Psoas muscle (tissue), 8 donors: ENCODE measurements around the gene KIAA0319L. TPM values are rescaled to one million over a fixed set of nuclear protein-coding genes. Genes with fewer than 3 reads are reported as not detected.

Experiments
- ATAC-seq, 4 donors: fragments of 200-7000 bp; cut with Tn5 transposase; one replicate each; pipeline ENCODE4 v1.9.1; 2020; ENCODE audit warnings: moderate library complexity in 3 of 4, mild to moderate bottlenecking in 2 of 4
- DNase-seq, 2 donors: peaks; one replicate each; pipeline ENCODE4 v3.0.0-alpha.2; 2020
- H3K27ac ChIP-seq: fragments of 200-600 bp; one replicate; pipeline ENCODE4 v1.8.0; 2022
- H3K27me3 ChIP-seq, 3 donors: fragments of 200-600 bp in 1 of 3; one replicate each; pipeline versions ENCODE4 v1.6.1 to v1.8.0; 2013 to 2022; ENCODE audit warnings: low read length in 2 of 3, mild to moderate bottlenecking in 2 of 3, moderate library complexity in 1 of 3; ENCODE audit not compliant: insufficient read depth in 3 of 3
- H3K36me3 ChIP-seq, 2 donors: fragments of 200-600 bp in 1 of 2; one replicate each; pipeline versions ENCODE4 v1.6.1 to v1.8.0; 2013 to 2022; ENCODE audit warnings: low read depth in 1 of 2, mild to moderate bottlenecking in 1 of 2, moderate library complexity in 1 of 2; ENCODE audit not compliant: insufficient read depth in 1 of 2
- H3K4me1 ChIP-seq: fragments of 200-600 bp; one replicate; pipeline ENCODE4 v1.8.0; 2022
- H3K4me3 ChIP-seq: fragments of 200-600 bp; one replicate; pipeline ENCODE4 v1.8.0; 2022; ENCODE audit warnings: mild to moderate bottlenecking
- H3K9me3 ChIP-seq: fragments of 200-600 bp; one replicate; pipeline ENCODE4 v1.8.0; 2022
- WGBS, 3 donors: extraction: QIAGEN DNeasy Blood & Tissue Kit; methylation state at CpG; one replicate each; pipeline versions ENCODE4 v1.1.6 to v1.1.7; 2013; 5-methylcytosine and 5-hydroxymethylcytosine counted together
- intact Hi-C, 2 donors: fragments of 100-400 bp; cut with DNase I; formaldehyde crosslinking; loops; one replicate each; pipeline versions ENCODE4 v1.11.0 to v1.14.2; 2022
- polyA plus RNA-seq, 3 donors: library from polyadenylated mRNA; stranded (reverse); fragments of 200-250 nt; gene quantifications; one replicate each; pipeline ENCODE4 v1.2.3, GENCODE V29; 2013
- total RNA-seq, 4 donors: library from RNA; stranded (reverse); fragmentation: NEBNext Ultra II Directional in 2 of 4; extraction: Animal tissue kit (Norgen Biotek cat#: 25700) in 2 of 4; gene quantifications; one replicate each; pipeline versions ENCODE4 v1.2.1 to v1.2.4, GENCODE V29; 2021 to 2023
- TF ChIP-seq, protein P1 (sequence below): fragments of 200-600 bp; IDR thresholded peaks from one replicate; pipeline ENCODE4 v1.8.0; 2022; ENCODE audit warnings: antibody characterized with exemption
- donor health status: healthy with polysubstance abuse.
- donor health status: DM: no; HTN: no; CAD: no; lungs with moderate emphysema.
- donor health status: Bipolar disorder and iron deficiency.
- donor health status: healthy.
- donor health status: DM: yes; HTN: yes; CAD: no.
- donor health status: DM: no; HTN: no; CAD: no.
- donor health status: DM: no; HTN: no; CAD: no.
- donor health status: DM: yes; HTN: yes; CAD: no.

Gene KIAA0319L
- total and polyA plus RNA-seq, 7 donors = 18.0 to 46.9 (median 35.7) TPM

DNA sequence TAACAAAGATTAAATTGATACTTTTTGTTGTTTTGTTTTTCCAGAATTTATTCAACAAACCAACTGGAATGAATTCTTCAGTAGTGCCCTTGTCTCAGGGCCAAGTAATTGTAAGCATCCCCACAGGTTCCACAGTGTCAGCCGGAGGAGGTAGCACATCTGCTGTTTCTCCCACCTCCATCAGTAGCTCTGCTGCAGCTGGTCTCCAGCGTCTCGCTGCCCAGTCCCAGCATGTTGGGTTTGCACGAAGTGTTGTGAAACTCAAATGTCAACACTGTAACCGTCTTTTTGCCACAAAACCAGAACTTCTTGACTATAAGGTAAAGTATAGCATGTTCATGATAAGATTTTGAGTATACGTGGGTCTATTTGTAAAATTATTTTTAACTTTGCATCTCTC lies 170.2 kb downstream of the KIAA0319L start:
- 88 to 92% (median 89%) methylated on average over 6 of the region's 6 CpGs for WGBS, 3 donors
- Histone ChIP-seq H3K36me3 (peaks cover 4 to 81% of the 10 kb centered on the region in 2 donors), H3K4me1 (no peaks in the 10 kb centered on the region), H3K9me3 (no peaks in the 10 kb centered on the region), H3K27me3 (no peaks in the 10 kb centered on the region), H3K27ac (no peak overlapping the region), H3K4me3 (no peak overlapping the region)
- no peak for DNase-seq
- TF ChIP-seq, protein P1, sequence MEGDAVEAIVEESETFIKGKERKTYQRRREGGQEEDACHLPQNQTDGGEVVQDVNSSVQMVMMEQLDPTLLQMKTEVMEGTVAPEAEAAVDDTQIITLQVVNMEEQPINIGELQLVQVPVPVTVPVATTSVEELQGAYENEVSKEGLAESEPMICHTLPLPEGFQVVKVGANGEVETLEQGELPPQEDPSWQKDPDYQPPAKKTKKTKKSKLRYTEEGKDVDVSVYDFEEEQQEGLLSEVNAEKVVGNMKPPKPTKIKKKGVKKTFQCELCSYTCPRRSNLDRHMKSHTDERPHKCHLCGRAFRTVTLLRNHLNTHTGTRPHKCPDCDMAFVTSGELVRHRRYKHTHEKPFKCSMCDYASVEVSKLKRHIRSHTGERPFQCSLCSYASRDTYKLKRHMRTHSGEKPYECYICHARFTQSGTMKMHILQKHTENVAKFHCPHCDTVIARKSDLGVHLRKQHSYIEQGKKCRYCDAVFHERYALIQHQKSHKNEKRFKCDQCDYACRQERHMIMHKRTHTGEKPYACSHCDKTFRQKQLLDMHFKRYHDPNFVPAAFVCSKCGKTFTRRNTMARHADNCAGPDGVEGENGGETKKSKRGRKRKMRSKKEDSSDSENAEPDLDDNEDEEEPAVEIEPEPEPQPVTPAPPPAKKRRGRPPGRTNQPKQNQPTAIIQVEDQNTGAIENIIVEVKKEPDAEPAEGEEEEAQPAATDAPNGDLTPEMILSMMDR = no peak
- ATAC-seq = no peak
- intact Hi-C loops = no loop called here

DNA sequence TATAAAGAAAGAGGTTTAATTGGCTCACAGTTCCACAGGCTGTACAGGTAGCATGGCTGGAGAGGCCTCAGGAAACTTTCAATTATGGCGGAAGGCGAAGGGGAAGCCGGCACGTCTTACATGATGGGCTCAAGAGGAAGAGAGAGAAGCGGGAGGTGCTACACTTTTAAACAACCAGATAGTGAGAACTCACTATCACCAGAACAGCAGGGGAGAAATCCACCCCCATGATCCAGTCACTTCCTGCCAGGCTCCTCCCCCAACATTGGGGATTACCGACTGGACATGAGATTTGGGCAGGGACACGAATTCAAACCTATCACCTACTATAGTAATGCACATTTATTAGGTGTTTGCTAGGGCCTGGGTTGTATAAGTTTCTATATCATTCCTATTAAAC lies 170.9 kb downstream of the KIAA0319L start:
- 93% methylated on average over 7 of the region's 7 CpGs for WGBS, 3 donors
- Histone ChIP-seq H3K4me3 (no peak overlapping the region), H3K9me3 (no peaks in the 10 kb centered on the region), H3K36me3 (peaks cover 4 to 78% of the 10 kb centered on the region in 2 donors), H3K27me3 (no peaks in the 10 kb centered on the region), H3K4me1 (no peaks in the 10 kb centered on the region), H3K27ac (no peak overlapping the region)
- no peak for ATAC-seq
- TF ChIP-seq, protein P1 = no peak
- intact Hi-C loops = no loop called here
- no peak for DNase-seq

Other genes with a start within 250 kb of the KIAA0319L start
- 10 to 100 TPM; 12.5 to 21.2 (median 13.7) TPM for gene NCDN, start 396 bp upstream of the KIAA0319L start, total RNA-seq
- 10 to 100 TPM in 2 of 3 donors, 1 to 10 TPM in 1; 6.8 to 23.1 (median 13.9) TPM for gene NCDN, start 396 bp upstream of the KIAA0319L start, polyA plus RNA-seq
- not detected for gene TFAP2E, start 15.9 kb upstream of the KIAA0319L start, total RNA-seq
- under 1 TPM; 0.04 to 0.12 (median 0.06) TPM for gene TFAP2E, start 15.9 kb upstream of the KIAA0319L start, polyA plus RNA-seq
- gene PSMB2, start 84.1 kb upstream of the KIAA0319L start, total RNA-seq = 10 to 100 TPM; 38.6 to 95.1 (median 67.5) TPM
- 100 to 1,000 TPM in 1 of 3 donors, 10 to 100 TPM in 2; 54.1 to 117 (median 94.5) TPM for gene PSMB2, start 84.1 kb upstream of the KIAA0319L start, polyA plus RNA-seq
- gene C1orf216, start 161.5 kb upstream of the KIAA0319L start, total RNA-seq = 10 to 100 TPM; 11.4 to 16.1 (median 14.1) TPM
- 10 to 100 TPM in 2 of 3 donors, 1 to 10 TPM in 1; 8.8 to 24.2 (median 21.1) TPM for gene C1orf216, start 161.5 kb upstream of the KIAA0319L start, polyA plus RNA-seq
- under 1 TPM in 3 of 4 donors, not detected in 1; 0.14 to 0.34 (median 0.15) TPM for gene CLSPN, start 212.6 kb upstream of the KIAA0319L start, total RNA-seq
- gene CLSPN, start 212.6 kb upstream of the KIAA0319L start, polyA plus RNA-seq = under 1 TPM in 2 of 3 donors, not detected in 1; 0.08 to 0.34 TPM